Measurements from ENCODE around the gene JAZF1. TPM values are rescaled to one million over a fixed set of nuclear protein-coding genes. Genes with fewer than 3 reads are reported as not detected.

JAZF1 gene
- total RNA-seq, 1 experiment from 2014 or later, result 3.4 TPM

GRCh38 chr7:27885652-27886051, 294.9 kb downstream of the JAZF1 start:
- Histone ChIP-seq H3K27ac (ENCODE audit: low read depth, low read length) (no peak overlapping the region), H2AFZ (ENCODE audit: low read depth, low read length, poor library complexity, severe bottlenecking) (no peak overlapping the region), H3K4me1 (ENCODE audit: control insufficient read depth in 1 of 2, insufficient read depth in 2 of 2, low read length in 2 of 2) (no peaks in the 10 kb centered on the region), H3K36me3 (ENCODE audit: control insufficient read depth in 1 of 2, insufficient read depth in 2 of 2, low read length in 2 of 2) (no peaks in the 10 kb centered on the region), H4K20me1 (ENCODE audit: insufficient read depth) (no peaks in the 10 kb centered on the region), H3K79me2 (ENCODE audit: insufficient read depth, low read length) (no peaks in the 10 kb centered on the region), H3K9me3 (ENCODE audit: control insufficient read depth in 1 of 2, insufficient read depth in 1 of 2, low read depth in 1 of 2, low read length in 2 of 2) (no peaks in the 10 kb centered on the region), H3K9ac (ENCODE audit: low read length) (no peak overlapping the region), H3K27me3 (ENCODE audit: insufficient read depth, low read length) (no peaks in the 10 kb centered on the region), H3K4me2 (ENCODE audit: low read length) (no peak overlapping the region), H3K9me2 (ENCODE audit: insufficient read depth) (0 out of 2 replicates have a peak, but pooled peaks cover 3% of the 10 kb centered on the region), H3K4me3 (replicated peaks in 1 of 2; ENCODE audit: low read depth in 1 of 2, low read length in 2 of 2) (no peak overlapping the region)
- intact Hi-C loops (cut with micrococcal nuclease), result no loop called here
- DNase-seq (ENCODE audit: low read depth, low spot score), result no peak
- ChIA-PET RAD21 (ENCODE audit: low non-redundant PET in 1 of 2, low total read pairs in 2 of 2, uncharacterized antibody in 2 of 2, unreplicated experiment in 2 of 2) (no interaction called here), CTCF (no interaction called here), POLR2A (no interaction called here)
- ATAC-seq, result no peak
- no peak for TF ChIP-seq ZFX (IDR thresholded peaks at IDR 0.05)
- TF ChIP-seq MAX (IDR thresholded peaks at IDR 0.05), result no peak
- no peak for TF ChIP-seq EZH2phosphoT487 (IDR thresholded peaks at IDR 0.05; ENCODE audit: borderline replicate concordance)
- no peak for TF ChIP-seq POLR2A (IDR thresholded peaks at IDR 0.05; ENCODE audit: borderline replicate concordance, extremely low read depth, insufficient read depth, insufficient read length)
- no peak for TF ChIP-seq REST (IDR thresholded peaks at IDR 0.05; ENCODE audit: low read depth)
- no peak for TF ChIP-seq FOSL1 (IDR thresholded peaks at IDR 0.05; ENCODE audit: low read depth)
- no peak for TF ChIP-seq CEBPB (IDR thresholded peaks at IDR 0.05; ENCODE audit: low read depth)
- no peak for TF ChIP-seq POLR2AphosphoS5 (IDR thresholded peaks at IDR 0.05; ENCODE audit: low read depth, low read length)
- no peak for TF ChIP-seq ATF3 (IDR thresholded peaks at IDR 0.05)
- TF ChIP-seq YY1 (IDR thresholded peaks at IDR 0.05; ENCODE audit: extremely low read depth, insufficient replicate concordance, low read depth, low read length), result no peak
- no peak for TF ChIP-seq ZBTB33 (IDR thresholded peaks at IDR 0.05; ENCODE audit: extremely low read depth, insufficient replicate concordance, low read length)
- no peak for TF ChIP-seq SRF (IDR thresholded peaks at IDR 0.05; ENCODE audit: low read depth)
- TF ChIP-seq ELF1 (IDR thresholded peaks at IDR 0.05; ENCODE audit: borderline replicate concordance, low read depth), result no peak
- no peak for TF ChIP-seq ZNF274 (IDR thresholded peaks at IDR 0.05; ENCODE audit: low read depth, low read length)
- no peak for TF ChIP-seq CTCF (IDR thresholded peaks at IDR 0.05 in 2 of 3, conservative IDR thresholded peaks at IDR 0.05 in 1 of 3; ENCODE audit: borderline replicate concordance in 1 of 3, insufficient read depth in 1 of 3, low read depth in 2 of 3, low read length in 2 of 3)
- no peak for TF ChIP-seq SP1 (IDR thresholded peaks at IDR 0.05; ENCODE audit: low read depth)
- BruUV-seq (replicated peaks), result no TSS peak
